NCI-H146 treated with DMSO at 0.1 percent for 48 hours (cell line): Measurements from ENCODE around the gene NANOS1.
A peak's percentile ranks its signal among the peaks of the same experiment; 100 is the strongest.
"Not testable (repeated sequence)": the region's sequence is repeated elsewhere in the genome, so short reads cannot be mapped to it uniquely, and the experiment has no call there.

Experiments used
- DNase-seq: peaks from one replicate; lab custom pipeline; 2025; ENCODE audit not compliant: unreplicated experiment; lab: John Stamatoyannopoulos, UW

The NANOS1 gene

DNA sequence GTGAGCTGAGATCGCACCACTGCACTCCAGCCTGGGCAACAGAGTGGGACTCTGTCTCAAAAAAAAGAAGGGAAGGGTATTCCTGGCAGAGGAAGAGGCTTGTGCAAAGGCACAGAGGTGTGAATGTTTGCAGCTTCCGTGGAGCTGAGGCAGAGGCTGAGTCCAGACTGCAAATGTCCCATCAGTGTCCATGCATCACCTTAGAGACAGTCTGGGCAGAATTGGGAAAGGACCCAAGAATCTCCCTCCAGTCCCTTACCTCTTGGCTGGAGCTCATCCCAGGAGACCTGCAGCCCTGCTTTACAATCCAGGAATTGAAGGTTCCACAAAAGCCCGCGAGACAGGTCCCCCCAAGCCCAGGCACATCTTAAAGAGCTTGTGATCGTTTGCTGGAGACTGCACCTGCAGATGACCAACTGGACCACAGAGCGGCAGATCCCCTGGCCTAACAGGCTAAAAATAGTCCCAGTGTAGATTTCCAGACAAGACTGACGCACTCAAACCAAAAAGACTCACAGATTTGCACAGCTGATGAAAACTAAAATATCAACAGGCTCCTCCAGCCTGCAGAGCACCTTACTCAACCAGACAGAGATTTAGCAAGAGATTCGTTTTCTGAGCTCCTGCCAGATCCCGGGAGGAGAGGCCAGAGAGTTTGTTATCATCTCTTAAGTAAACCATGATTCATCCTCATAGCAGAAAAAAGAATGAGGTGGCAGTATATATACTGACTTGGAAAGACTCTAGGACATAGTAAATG, 22.9 kb upstream of the NANOS1 start:
- DNase-seq: no peak

DNA sequence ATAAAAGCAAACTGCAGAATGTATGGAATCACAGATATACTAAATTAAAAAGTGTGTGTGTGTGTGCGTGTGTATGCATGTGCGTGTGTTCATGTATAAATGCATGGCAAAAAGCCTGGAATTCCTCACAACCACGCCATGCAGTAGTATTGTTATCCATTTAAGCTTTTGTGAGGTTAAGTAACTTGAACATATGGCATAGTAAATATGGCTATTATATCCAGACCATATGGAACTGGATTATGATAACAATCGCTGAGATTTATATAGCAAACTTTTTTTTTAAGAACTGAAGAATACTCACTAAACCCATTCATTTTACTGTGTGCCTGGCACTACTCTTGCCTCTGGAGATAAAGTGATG, 22.3 kb upstream of the NANOS1 start:
- DNase-seq: no peak

DNA sequence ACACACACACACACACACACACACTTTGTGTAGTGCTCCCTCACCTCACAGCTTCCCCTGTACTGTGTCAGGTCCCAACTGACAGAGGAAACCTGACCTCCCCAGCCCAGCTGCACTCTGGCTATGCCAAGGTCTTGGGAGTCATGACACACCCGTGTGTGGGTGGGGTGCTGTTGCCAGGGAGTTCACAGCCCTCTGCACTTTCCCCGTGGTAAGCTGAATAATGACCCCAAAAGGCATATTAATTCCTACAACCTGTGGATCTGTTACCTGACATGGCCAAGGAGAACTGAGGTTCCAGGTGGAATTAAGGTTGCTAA, 8.9 kb upstream of the NANOS1 start:
- no peak for DNase-seq

DNA sequence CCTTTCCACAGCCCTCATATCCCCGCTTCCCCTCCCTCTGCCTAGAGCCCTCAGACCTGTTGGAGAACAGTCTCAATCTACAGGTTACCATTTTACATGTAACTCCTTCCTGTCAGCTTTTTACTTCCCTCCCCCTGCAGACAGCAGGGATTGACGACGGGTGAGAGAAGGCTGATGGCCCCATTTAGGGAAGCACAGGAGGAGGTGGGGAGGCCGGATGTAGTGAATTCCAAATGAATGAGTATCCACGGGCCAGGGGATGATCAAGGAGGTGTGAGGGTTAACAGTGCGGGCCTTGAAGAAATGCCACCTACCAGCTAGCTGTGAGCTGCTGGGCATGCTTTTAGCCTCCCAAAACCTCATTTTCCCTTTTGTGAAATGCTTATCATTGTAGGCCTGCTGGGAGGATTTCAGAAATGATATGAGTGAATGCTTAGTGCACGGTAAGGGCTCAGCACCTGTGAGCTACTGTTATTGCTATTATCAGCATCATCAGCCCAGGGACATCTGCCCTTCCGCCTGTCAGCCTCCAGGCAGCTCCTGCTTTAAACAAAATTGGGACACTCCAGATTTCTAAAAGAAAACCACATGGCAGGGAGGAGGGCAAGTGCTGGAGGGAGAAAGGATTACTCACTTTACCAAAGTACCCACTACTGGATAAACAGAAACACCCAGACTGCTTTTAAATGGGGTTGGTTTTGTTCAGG, 6.5 kb upstream of the NANOS1 start:
- DNase-seq: peak; percentile 34

DNA sequence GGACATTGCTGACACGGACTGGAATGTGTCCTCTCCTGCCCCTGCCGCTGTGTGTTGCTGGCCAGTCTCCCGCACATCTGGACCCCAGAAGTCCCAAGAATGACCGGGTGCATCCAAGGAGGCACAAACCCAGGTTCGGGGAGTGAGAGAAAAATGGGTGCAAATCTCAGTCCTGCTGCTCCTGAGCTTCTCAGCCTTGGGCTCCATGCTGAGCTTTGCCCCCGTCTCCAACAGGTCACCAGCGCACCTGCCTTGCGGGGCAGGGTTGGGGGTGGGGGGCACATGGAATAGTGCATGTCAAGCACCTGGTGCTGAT, 6.0 kb upstream of the NANOS1 start:
- DNase-seq: no peak

DNA sequence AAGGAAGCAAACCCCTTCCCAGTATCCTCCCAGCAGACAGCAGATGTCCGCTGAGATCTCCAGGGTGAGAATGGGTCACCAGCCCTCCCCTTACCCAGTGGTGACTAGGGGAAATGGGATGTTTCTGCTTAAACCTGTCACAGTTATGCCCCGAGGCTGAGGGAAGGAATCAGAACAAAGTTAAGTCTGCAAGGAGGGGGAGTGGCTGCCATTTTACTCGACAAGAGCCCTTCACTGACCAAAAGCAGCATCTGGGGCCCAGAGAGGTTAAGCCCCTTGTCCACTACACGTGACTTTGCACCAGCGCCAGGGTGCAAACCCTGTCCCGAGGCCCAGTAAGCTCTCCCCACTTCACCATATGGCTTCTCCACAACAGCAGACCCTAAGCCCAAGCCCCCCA, 4.6 kb upstream of the NANOS1 start:
- DNase-seq: no peak

DNA sequence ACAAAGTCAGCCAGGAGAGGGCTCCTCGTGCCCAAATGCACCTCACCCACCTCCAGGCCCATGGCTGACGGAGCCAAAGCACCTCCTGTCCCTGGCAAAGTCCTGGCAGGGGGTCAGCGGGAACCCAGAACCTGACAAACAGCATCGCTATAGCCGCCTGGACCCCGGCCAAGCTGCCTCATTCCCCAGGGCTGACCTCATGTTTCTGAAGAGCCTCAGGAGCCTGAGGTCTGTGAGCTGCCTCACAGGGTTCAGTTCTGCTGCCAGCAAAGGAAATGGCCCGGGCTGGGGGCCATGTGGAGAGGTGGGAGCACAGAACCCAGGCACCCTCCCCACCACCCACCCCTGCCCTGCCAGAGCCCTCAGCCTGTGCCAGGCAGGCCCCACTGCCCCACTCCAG, 4.2 kb upstream of the NANOS1 start:
- DNase-seq: no peak

DNA sequence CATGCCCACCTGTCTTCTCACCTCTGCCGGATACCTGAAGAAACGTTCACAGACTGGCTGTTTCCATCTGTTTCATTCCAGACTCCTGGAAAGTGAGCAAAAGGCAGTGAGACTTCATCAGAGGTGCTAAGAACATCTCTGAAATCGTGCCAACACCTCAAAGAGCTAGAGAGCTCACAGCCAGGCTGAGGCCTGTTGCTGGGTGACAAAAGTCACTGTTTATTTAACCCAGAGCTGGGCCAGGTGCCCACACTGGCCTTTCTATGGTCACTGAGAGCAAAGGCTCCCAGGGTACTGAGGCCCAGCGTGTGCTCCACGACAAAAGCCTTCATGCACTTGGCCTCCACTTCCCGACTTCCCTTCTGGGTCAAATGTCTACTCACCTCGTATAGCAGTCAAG, 3.7 kb upstream of the NANOS1 start:
- DNase-seq: no peak

DNA sequence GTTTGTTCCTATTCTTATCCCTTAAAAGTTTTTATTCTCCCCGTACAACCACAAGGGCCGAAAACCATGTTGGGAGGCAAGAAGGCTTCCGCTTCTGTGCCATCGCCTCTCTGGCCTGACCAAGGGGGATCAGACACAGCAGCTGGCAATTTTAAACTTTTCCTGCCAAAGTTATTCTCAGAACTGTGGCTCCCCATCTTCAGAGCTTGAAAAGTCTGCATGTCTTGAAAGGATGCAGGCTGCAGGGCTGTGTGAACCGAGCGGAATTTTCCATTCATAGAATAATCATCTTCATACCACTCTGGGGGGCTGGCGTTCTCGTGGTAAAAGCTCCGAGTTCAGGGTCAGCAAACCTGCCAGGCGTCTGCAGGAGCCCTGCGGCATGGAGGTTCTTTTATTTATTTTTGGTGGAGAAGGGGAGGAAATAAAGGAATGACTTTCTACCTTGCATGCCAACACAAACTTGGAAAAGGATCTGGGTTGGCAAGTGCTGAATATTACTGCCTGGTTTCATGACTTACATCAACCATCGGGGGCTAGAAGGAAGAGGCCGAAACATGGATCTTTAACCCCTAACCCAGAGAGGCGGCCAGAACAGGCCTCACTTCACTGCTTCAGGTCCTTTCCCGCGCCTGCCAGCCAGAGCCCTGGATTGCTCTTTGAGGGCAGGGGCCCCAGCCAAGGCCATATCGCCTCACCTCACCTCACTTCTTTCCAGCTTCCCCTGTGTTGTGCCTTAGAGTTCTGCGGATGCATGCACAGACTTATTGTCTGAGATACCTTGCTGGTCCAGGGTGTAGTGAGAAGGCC, 3.0 kb upstream of the NANOS1 start:
- no peak for DNase-seq

DNA sequence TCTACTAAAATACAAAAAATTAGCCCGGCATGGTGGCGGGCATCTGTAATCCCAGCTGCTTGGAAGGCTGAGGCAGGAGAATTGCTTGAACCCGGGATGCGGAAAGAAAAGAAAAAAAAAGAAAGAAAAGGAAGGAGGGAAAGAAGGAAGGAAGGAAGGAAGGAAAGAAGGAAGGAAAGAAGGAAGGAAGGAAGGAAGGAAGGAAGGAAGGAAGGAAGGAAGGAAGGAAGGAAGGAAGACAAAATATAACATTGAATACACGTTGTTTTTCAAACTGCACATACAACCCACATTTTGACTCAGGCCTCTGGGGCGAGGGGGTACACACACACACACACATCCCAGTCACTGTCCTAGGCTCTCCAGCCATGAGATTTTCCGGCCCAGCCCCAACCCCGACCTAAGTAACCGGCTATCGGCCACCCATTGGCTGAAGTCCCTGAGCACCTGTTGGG, 1.0 kb upstream of the NANOS1 start:
- not testable (repeated sequence) for DNase-seq

DNA sequence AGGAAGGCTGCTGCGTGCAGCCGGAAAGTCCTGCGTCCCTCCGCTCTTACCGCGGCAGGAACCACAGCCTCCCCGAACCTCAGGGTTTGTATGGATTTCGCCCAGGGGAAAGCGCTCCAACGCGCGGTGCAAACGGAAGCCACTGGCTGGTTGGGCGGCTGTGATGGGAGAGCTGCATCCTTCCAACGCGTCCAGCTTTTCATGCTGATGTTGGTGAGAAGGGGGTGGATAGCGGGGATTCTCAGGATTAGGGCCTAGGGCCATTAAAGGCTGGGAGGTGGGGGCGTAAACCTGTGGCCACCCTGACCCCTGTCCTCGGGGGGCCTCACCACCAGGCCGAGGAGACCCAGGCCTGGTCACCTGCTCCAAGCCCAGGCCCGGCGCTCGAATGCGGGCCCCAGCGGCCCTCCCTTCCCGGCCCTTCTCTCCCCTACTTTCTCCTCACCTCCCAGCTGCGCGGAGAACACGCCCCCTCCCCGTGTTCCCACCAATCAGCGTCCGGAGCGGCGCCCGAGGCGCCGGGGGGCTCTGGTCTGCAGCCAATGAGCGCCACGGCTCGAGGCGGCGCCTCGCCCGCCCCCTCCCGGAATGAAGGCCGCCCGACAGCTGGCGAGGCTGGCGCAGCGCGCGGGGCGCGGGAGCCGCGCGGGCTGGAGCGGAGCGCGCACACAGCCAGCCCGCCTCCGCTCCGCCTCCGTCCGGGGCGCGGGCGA, 458 bp upstream of the NANOS1 start:
- peak; percentile 82 for DNase-seq

DNA sequence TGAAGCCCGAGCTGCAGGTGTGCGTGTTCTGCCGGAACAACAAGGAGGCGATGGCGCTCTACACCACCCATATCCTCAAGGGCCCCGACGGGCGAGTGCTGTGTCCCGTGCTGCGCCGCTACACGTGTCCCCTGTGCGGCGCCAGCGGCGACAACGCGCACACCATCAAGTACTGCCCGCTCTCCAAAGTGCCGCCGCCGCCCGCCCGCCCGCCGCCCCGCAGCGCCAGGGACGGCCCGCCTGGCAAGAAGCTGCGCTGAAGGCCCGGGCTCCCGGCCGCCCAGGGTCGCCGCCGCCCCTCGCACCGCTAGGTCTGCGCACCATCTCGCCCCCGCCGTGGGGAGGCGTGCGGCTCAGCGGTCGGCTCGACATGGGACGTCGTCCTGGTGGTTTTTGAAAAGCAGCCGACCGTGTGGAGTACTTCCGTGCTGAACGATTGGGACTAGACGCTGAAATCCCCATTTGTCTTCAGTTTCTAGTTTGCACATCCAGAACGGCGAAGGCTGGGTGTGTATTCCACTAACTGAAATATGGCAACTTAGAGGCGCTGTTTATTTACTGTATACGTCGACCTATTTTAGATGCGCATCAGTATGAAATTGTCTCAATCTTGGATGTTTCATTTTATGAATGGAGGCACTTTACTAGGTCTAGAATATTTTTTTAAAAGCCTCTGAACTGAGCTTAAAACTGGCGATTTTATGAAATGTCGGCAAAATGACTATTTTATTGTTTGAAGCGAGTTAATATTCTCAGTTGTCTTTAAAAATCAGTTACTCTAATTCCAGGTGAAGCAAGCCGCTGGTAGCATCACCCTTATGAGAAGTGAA, 1.1 kb downstream of the NANOS1 start:
- DNase-seq: no peak

DNA sequence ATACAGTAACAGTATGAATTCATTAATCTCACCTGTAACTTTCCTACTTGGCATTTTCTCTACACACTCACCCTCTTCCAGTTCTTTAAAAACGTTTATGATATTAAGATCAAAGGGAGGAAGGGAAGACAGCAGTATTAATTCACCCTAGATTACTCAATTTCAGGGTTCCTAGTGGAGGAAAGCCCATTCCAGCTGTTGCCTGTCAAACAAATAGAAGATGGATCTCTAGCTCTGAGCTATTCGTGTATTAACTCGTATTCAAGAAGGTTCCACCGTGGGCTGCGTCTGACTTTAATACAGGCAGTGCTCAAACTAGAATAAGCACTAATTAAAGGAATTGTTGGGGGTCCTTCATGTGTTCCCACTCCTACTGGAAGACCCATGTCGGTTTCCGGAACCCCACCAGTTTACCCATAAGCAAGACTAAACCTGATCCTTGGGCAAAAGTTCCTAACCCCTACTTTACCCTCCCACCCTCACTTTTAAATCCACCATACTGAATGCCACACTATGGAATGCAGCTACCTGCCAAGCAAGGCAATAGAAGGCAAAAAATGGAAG, 2.1 kb downstream of the NANOS1 start:
- DNase-seq: no peak

DNA sequence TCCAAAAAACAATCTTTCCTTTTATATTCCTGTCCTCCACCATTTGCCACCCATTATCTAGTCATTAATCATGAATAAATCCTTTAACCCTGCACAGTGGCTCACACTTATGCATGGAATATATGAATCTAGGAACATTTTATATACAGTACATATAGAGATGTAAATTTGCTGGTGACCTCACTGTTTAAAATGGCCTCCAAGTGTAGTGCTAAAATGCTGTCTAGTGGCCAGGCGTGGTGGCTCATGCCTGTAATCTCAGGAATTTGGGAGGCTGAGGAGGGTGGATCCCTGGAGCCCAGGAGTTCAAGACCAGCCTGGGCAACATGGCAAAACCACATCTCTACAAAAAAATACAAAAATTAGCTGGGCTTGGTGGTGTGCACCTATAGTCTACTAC, 9.6 kb downstream of the NANOS1 start:
- no peak for DNase-seq

DNA sequence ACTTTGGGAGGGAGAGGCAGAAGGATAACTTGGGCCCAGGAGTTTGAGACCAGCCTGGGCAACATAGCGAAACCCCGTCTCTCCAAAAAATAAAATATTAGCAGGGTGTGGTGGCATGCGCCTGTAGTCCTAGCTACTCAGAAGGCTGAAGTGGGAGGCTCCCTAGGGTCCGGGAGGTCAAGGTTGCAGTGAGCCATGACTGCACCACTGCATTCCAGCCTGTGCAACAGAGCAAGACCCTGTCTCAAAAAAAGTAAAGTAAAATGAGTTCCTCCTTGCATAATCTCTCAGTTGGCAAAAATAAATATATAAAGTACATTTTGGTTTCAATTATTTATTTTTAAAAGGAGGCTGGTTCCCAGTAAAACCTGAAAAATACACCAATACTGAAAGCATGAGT, 11.8 kb downstream of the NANOS1 start:
- no peak for DNase-seq

DNA sequence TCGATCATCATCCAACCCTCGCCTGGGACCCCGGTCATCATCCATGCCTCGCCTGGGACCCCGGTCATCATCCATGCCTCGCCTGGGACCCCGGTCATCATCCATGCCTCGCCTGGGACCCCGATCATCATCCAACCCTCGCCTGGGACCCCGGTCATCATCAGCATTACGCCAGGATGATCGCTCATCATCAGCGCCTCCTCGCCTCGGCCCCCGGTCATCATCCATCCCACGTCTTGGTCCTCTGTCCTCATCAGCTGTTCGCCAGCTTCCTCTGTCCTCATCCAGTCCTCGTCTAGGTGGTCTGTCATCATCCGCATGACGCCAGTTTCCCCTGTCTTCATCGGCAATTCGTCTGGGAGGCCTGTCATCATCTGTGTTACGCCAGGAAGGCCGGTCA, 12.7 kb downstream of the NANOS1 start:
- DNase-seq: no peak

DNA sequence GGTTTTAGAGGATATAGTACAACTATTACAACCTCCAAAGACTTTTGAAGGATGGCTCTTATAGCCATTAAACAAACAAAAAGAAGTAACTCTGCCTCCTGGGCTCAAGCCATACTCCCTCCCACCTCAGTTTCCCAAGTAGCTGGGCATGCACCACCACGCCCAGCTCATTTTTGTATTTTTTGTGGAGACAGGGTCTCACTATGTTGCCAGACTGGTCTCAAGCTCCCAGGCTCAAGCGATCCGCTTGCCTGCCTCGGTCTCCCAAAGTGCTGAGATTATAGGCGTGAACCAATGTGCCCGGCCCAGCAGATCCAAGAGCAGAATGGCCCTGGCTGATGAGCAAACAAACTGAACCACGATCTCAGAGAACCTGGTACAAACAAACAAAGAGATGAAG, 16.0 kb downstream of the NANOS1 start:
- DNase-seq: no peak

DNA sequence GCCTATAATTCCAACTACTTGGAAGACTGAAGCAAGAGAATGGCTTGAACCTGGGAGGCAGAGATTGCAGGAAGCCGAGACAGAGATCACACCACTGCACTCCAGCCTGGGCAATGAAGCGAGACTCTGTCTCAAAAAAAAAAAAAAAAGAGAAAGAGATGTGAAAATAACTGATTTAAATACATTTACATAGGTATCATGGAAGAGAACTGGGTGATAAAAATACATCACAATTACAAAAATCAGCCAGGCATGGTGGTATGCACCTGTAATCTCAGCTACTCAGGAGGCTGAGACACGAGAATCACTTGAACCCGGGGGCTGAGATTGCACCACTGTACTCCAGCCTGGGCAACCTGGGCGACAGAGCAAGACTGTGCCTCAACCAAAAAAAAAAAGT, 19.8 kb downstream of the NANOS1 start:
- no peak for DNase-seq

DNA sequence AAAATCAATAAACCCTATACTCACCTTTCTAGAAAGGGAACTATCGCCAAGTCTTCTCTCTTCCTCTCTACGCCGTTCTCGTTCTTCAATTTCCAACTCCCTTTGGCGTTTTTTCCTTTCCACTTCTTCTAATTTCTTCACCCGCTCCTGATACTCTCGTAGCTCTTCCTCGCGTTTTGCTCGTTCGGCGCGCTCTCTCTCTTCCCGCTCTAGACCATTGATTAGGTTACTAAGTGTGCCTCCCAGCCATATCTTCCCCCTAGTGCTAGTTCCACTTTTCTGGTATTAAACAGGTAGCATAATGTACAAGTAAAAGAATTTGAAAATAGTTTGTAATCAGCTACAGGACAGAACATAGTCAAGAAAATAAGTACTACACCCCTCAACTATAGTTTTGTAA, 20.3 kb downstream of the NANOS1 start:
- no peak for DNase-seq

DNA sequence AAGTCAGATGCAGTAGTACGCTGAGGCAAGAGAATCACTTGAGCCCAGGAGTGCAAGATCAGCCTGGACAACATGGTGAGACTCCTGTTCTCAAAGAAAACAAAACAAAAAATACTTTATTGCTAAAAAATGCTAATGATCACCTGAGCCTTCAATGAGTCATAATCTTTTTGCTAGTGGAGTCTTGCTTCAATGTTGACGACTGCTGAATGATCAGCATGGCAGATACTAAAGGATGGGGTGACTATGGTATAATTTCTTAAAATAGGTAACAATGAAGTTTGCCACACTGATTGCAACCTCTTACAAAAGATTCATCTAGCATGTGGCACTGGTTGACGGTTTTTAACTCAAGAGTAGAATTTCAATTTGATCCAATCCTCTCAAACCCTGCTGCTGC, 22.3 kb downstream of the NANOS1 start:
- DNase-seq: no peak
